ENCODE data around the gene NELFB.
A peak's percentile ranks its signal among the peaks of the same experiment; 100 is the strongest.
"Not testable (repeated sequence)": the region's sequence is repeated elsewhere in the genome, so short reads cannot be mapped to it uniquely, and the experiment has no call there.

Gene NELFB

DNA sequence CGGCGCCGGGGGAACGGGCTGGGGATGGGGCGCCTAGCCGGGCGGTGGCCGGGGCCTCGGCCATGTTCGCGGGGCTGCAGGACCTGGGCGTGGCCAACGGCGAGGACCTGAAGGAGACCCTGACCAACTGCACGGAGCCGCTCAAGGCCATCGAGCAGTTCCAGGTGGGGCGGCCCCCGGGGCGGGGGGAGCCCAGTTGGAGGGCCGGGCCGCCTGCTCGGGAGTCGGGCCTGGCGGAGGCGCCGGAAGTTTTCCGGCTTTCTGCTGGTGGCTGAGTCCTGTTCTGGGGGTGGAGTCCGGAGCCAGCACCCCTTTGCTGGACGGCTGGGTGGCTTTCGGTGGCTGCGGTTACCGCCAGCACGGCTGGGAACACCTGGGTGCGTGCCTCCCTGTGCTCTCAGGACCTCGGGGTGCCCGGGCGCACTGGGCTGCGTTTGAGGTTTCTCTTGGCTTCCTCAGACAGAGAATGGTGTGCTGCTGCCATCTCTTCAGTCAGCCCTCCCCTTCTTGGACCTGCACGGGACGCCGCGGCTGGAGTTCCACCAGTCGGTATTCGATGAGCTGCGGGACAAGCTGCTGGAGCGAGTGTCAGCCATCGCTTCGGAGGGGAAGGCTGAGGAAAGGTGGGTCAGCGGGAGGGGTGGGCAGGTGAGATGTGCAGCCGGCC, 454 bp downstream of the NELFB start:
- Histone ChIP-seq H3K4me3 (peak overlapping the region; percentile 99), H3K27me3 (no peaks in the 10 kb centered on the region), H4K20me1 (peaks cover 23% of the 10 kb centered on the region), H3K9me3 (no peaks in the 10 kb centered on the region), H3K4me1 (peaks cover 62% of the 10 kb centered on the region), H3K36me3 (peaks cover 33% of the 10 kb centered on the region), H3K27ac (peak overlapping the region; percentile 93), H3K9ac (peak overlapping the region; percentile 94), H3K4me2 (peak overlapping the region; percentile 98)
- no peak for TF ChIP-seq Cebpa-rat (IDR thresholded peaks at IDR 0.05)

DNA sequence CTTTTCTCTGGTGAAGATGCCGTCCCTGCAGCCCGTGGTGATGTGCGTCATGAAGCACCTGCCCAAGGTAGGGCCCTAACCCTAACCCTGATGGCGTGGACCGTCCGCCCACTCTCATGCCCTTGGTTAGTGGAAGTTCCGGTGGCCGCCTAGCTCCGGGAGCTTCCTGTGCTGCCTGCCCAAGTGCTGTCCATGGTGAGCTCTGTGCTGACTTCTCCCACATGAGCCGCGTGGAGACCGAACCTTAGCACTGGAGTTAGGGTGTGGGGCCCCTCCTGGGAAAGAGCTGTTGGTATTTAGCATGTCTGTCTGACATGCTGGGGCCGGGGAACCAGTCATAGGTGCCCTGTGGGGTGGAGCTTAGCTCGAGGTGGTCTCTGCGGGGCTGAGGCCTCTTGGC, 1.2 kb downstream of the NELFB start:
- H3K27me3 ChIP-seq = no peaks in the 10 kb centered on the region
- TF ChIP-seq Cebpa-rat (IDR thresholded peaks at IDR 0.05) = no peak
- H3K9me3 ChIP-seq = no peaks in the 10 kb centered on the region
- H3K4me1 ChIP-seq = peaks cover 57% of the 10 kb centered on the region
- peaks cover 41% of the 10 kb centered on the region for H3K36me3 ChIP-seq
- peak overlapping the region; percentile 93; the same call in 1 of the 2 replicates for H3K27ac ChIP-seq
- peak overlapping the region; percentile 98 for H3K4me2 ChIP-seq
- H4K20me1 ChIP-seq = peaks cover 23% of the 10 kb centered on the region
- H3K9ac ChIP-seq = peak overlapping the region; percentile 94
- H3K4me3 ChIP-seq = peak overlapping the region; percentile 99

DNA sequence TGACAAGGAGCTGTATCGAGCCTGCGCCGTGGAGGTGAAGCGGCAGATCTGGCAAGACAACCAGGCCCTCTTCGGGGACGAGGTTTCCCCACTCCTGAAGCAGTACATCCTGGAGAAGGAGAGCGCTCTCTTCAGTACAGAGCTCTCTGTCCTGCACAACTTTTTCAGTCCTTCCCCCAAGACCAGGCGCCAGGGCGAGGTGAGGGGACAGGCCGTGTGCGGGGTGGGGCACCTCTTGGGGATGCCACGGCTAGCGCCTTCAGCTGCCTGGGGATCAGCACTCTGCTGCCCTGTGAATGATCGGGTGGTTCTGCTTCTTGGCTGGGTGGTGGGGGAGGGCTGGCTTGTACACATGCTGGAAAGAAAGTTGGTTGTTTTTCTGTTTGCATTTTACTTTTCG, 1.7 kb downstream of the NELFB start:
- H3K36me3 ChIP-seq = peaks cover 46% of the 10 kb centered on the region
- H3K4me2 ChIP-seq = peak overlapping the region; percentile 98
- peaks cover 57% of the 10 kb centered on the region for H3K4me1 ChIP-seq
- no peaks in the 10 kb centered on the region for H3K27me3 ChIP-seq
- TF ChIP-seq Cebpa-rat (IDR thresholded peaks at IDR 0.05) = no peak
- peak overlapping the region; percentile 94 for H3K9ac ChIP-seq
- peak overlapping the region; percentile 93; the same call in 1 of the 2 replicates for H3K27ac ChIP-seq
- H3K4me3 ChIP-seq = peak overlapping the region; percentile 99
- peaks cover 23% of the 10 kb centered on the region for H4K20me1 ChIP-seq
- no peaks in the 10 kb centered on the region for H3K9me3 ChIP-seq

DNA sequence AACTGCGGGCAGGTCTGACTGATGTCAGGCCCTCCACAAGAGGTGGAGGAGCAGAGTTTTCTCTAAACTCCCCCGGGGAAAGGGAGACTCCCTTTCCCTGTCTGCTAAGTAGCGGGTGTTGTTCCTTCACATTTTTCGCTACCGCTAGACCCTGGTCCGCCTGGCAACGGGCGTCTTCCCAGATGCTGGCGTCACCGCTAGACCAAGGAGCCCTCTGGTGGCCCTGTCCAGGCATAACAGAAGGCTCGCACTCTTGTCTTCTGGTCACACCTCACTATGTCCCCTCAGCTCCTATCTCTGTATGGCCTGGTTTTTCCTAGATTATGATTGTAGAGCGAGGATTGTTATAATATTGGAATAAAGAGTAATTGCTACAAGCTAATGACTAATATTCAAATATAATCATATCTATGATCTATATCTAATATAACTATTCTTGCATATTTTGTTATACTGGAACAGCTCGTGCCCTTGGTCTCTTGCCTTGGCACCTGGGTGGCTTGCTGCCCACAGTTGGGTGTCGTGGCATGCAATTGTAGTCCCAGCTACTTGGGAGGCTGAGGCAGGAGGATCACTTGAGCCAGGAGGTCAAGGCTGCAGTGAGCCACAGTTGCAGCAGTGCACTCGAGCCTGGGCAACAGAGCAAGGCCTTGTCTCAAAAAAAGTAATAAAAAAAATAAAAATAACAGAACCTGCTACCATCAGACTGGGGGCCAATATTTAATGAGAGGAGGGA, 7.2 kb downstream of the NELFB start:
- not testable (repeated sequence) for H3K4me3 ChIP-seq, H3K27ac ChIP-seq, H4K20me1 ChIP-seq, H3K9ac ChIP-seq, H3K4me2 ChIP-seq, H3K9me3 ChIP-seq, H3K27me3 ChIP-seq
- H3K36me3 ChIP-seq = peaks cover 83% of the 10 kb centered on the region
- peaks cover 24% of the 10 kb centered on the region for H3K4me1 ChIP-seq

DNA sequence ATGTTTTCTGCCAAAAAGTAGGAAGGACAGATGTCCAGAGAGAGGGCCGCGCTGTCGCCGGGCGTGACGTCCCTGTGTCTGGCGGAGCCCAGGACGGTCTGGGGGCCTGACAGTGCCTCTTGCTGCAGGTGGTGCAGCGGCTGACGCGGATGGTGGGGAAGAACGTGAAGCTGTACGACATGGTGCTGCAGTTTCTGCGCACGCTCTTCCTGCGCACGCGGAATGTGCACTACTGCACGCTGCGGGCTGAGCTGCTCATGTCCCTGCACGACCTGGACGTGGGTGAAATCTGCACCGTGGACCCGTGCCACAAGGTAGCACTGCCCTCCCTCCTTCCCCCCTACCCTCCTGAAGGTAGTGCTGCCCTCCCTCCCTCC, 7.8 kb downstream of the NELFB start:
- H3K4me2 ChIP-seq = no peak overlapping the region
- H3K27ac ChIP-seq = no peak overlapping the region
- H4K20me1 ChIP-seq = peaks cover 9% of the 10 kb centered on the region; the same call in 1 of the 2 replicates
- no peak overlapping the region for H3K9ac ChIP-seq
- H3K27me3 ChIP-seq = no peaks in the 10 kb centered on the region
- no peak overlapping the region for H3K4me3 ChIP-seq
- no peak for TF ChIP-seq Cebpa-rat (IDR thresholded peaks at IDR 0.05)
- peaks cover 87% of the 10 kb centered on the region for H3K36me3 ChIP-seq
- no peaks in the 10 kb centered on the region for H3K9me3 ChIP-seq
- peaks cover 24% of the 10 kb centered on the region for H3K4me1 ChIP-seq

DNA sequence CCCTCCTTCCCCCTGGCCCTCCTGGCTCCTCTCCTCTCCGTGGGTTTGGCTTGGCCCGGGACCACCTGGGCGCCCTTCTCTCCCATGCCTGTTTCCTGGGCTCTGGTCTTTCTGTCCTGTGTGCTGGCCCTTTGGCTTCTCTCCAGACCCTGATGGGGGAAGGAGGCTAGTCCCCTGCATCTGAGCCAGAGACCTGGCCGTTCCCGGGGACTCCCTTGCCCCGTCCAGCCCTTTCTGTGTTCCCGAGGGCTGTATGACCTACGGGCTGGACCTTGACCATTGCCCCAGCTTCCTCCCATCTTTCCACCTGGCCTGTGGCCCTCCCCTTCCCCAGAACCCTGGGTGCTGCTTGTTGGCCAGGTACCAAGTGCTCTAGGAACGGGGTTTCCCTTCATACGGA, 8.4 kb downstream of the NELFB start:
- Histone ChIP-seq H3K9ac (no peak overlapping the region), H3K4me2 (no peak overlapping the region), H3K9me3 (no peaks in the 10 kb centered on the region), H3K4me3 (no peak overlapping the region), H3K27ac (no peak overlapping the region), H3K4me1 (peaks cover 24% of the 10 kb centered on the region), H4K20me1 (peaks cover 9% of the 10 kb centered on the region; the same call in 1 of the 2 replicates), H3K27me3 (no peaks in the 10 kb centered on the region), H3K36me3 (peaks cover 87% of the 10 kb centered on the region)
- no peak for TF ChIP-seq Cebpa-rat (IDR thresholded peaks at IDR 0.05)

DNA sequence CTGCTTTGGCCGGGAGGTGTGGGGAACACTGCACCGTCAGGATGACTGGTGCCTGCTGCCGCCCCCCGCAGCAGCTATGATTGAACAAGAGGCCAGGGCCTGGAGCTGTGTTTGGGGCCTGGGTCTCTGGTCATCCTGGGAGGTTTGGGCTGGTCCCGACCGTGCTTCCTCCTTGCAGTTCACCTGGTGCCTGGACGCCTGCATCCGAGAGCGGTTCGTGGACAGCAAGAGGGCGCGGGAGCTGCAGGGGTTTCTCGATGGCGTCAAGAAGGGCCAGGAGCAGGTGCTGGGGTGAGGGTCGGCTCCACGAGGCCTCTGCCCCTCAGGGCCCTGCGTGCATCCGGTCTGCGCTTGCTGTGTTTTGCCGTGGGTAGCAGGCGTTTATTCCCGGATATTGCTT, 8.9 kb downstream of the NELFB start:
- H3K4me3 ChIP-seq = no peak overlapping the region
- peaks cover 26% of the 10 kb centered on the region for H3K4me1 ChIP-seq
- peaks cover 8% of the 10 kb centered on the region; the same call in 1 of the 2 replicates for H4K20me1 ChIP-seq
- no peaks in the 10 kb centered on the region for H3K9me3 ChIP-seq
- no peak for TF ChIP-seq Cebpa-rat (IDR thresholded peaks at IDR 0.05)
- no peak overlapping the region for H3K27ac ChIP-seq
- peaks cover 87% of the 10 kb centered on the region for H3K36me3 ChIP-seq
- H3K9ac ChIP-seq = no peak overlapping the region
- H3K27me3 ChIP-seq = no peaks in the 10 kb centered on the region
- H3K4me2 ChIP-seq = no peak overlapping the region

DNA sequence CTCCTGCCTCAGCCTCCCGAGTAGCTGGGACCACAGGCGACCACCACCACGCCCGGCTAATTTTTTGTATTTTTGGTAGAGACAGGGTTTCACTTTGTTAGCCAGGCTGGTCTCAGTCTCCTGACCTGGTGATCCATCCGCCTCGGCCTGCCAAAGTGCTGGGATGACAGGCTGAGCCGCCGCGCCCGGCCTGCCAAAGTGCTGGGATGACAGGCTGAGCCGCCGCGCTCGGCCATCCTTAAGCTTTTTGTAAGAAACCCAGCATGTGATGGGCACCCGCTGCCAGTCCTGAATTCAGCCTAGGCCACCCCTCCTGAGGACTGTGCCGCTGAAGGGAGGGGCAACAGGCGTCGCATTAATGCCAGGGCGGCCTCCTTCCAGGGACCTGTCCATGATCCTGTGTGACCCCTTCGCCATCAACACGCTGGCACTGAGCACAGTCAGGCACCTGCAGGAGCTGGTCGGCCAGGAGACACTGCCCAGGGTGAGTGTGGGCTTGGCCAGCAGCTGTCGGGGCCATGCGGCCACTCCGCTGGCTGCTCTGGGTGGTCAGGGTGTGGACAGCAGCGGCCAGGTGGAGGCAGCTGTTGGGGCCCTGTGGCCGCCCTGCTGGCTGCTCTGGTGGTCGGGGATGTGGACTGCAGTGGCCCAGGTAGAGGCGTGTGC, 10.5 kb downstream of the NELFB start:
- H3K4me3 ChIP-seq = no peak overlapping the region
- H3K27me3 ChIP-seq = no peaks in the 10 kb centered on the region
- no peak overlapping the region for H3K9ac ChIP-seq
- H3K4me2 ChIP-seq = no peak overlapping the region
- H3K36me3 ChIP-seq = peaks cover 90% of the 10 kb centered on the region
- H4K20me1 ChIP-seq = peaks cover 8% of the 10 kb centered on the region; the same call in 1 of the 2 replicates
- TF ChIP-seq Cebpa-rat (IDR thresholded peaks at IDR 0.05) = no peak
- H3K4me1 ChIP-seq = peaks cover 38% of the 10 kb centered on the region
- H3K27ac ChIP-seq = no peak overlapping the region
- H3K9me3 ChIP-seq = no peaks in the 10 kb centered on the region

DNA sequence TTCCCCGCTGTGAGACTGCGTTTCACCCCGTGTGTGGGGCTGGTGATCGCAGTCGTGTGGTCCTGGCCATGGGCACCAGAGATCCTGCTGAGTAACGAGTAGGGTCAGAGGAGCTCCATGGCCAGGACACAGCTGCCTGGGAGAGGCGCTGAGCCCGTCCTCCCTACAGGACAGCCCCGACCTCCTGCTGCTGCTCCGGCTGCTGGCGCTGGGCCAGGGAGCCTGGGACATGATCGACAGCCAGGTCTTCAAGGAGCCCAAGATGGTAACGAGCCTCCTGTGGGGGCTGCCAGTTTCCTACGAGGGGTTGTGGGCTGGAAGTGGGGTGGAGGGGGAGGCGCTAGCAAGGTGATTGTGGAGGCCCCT, 11.0 kb downstream of the NELFB start:
- Histone ChIP-seq H4K20me1 (peaks cover 13% of the 10 kb centered on the region; the same call in 1 of the 2 replicates), H3K9me3 (no peaks in the 10 kb centered on the region), H3K27ac (no peak overlapping the region), H3K4me2 (no peak overlapping the region), H3K4me3 (no peak overlapping the region), H3K36me3 (peaks cover 85% of the 10 kb centered on the region), H3K4me1 (peaks cover 43% of the 10 kb centered on the region), H3K9ac (no peak overlapping the region), H3K27me3 (no peaks in the 10 kb centered on the region)
- TF ChIP-seq Cebpa-rat (IDR thresholded peaks at IDR 0.05) = no peak

Measured in BLaER1 (cell line).